OCI-LY1 (cell line): Measurements from ENCODE around the gene PRDM15.

Experiments
- H2AFZ ChIP-seq: fragments of 200-600 bp; sonication (generic), shearing (Covaris generic); 2 replicates; pipeline ENCODE4 v1.6.0; 2014; ENCODE audit warnings: antibody characterized with exemption, mild to moderate bottlenecking, low read length
- H3F3A ChIP-seq: fragments of 200-600 bp; sonication (generic), shearing (Covaris generic); 2 replicates; pipeline ENCODE4 v1.6.0; 2014; ENCODE audit warnings: mild to moderate bottlenecking, antibody characterized with exemption, low read length, moderate library complexity; ENCODE audit not compliant: insufficient read depth
- H3K27ac ChIP-seq: fragments of 200-600 bp; sonication (generic); 2 replicates; pipeline ENCODE4 v1.5.1; 2014; ENCODE audit warnings: low read length, mixed run types, mild to moderate bottlenecking, low read depth; ENCODE audit not compliant: poor library complexity, severe bottlenecking
- H3K27me3 ChIP-seq: fragments of 200-600 bp; sonication (generic); 2 replicates; pipeline ENCODE4 v1.6.0; 2014; ENCODE audit warnings: antibody characterized with exemption, mild to moderate bottlenecking, low read length, moderate library complexity; ENCODE audit not compliant: insufficient read depth
- H3K36me3 ChIP-seq: fragments of 200-600 bp; sonication (generic); 2 replicates; pipeline ENCODE4 v1.6.1; 2014; ENCODE audit warnings: mild to moderate bottlenecking, antibody characterized with exemption, low read length, moderate library complexity, mixed read lengths; ENCODE audit not compliant: insufficient read depth
- H3K4me1 ChIP-seq: fragments of 200-600 bp; sonication (generic); 2 replicates; pipeline ENCODE4 v1.5.1; 2014; ENCODE audit warnings: mild to moderate bottlenecking, low read length, moderate library complexity; ENCODE audit not compliant: insufficient read depth, severe bottlenecking
- H3K4me2 ChIP-seq: fragments of 200-600 bp; sonication (generic), shearing (Covaris generic); 2 replicates; pipeline ENCODE4 v1.6.1; 2014; ENCODE audit warnings: low read length
- H3K4me3 ChIP-seq: fragments of 200-600 bp; sonication (generic); 2 replicates; pipeline ENCODE4 v1.5.1; 2014; ENCODE audit warnings: low read length, low read depth, mild to moderate bottlenecking, mixed read lengths; ENCODE audit not compliant: poor library complexity, severe bottlenecking
- H3K79me2 ChIP-seq: fragments of 200-600 bp; shearing (Covaris generic); 2 replicates; pipeline ENCODE4 v1.6.1; 2016; ENCODE audit warnings: mixed run types, low read length, mixed read lengths; ENCODE audit not compliant: insufficient read depth
- H3K9ac ChIP-seq: fragments of 200-600 bp; sonication (generic), shearing (Covaris generic); 2 replicates; pipeline ENCODE4 v1.6.1; 2014; ENCODE audit warnings: mild to moderate bottlenecking, low read length, mixed read lengths
- H3K9me2 ChIP-seq: fragments of 200-600 bp; sonication (generic), shearing (Covaris generic); 2 replicates; pipeline ENCODE4 v1.6.1; 2014; ENCODE audit warnings: low read depth, mild to moderate bottlenecking, low read length, mixed read lengths
- H3K9me3 ChIP-seq: fragments of 200-600 bp; shearing (Covaris generic); 2 replicates; pipeline ENCODE4 v1.6.1; 2014; ENCODE audit warnings: low read length, mixed read lengths
- H4K20me1 ChIP-seq: fragments of 200-600 bp; sonication (generic), shearing (Covaris generic); 2 replicates; pipeline ENCODE4 v1.6.0; 2016; ENCODE audit warnings: mild to moderate bottlenecking, low read length; ENCODE audit not compliant: insufficient read depth
- CTCF ChIP-seq: fragments of 200-600 bp; sonication (generic), shearing (Covaris generic); IDR thresholded peaks from 2 replicates; pipeline ENCODE4 v1.5.1; 2017; ENCODE audit warnings: mild to moderate bottlenecking, antibody characterized with exemption, low read length, moderate library complexity, mixed read lengths
- EZH2 ChIP-seq: fragments of 200-600 bp; sonication (generic), shearing (Covaris generic); IDR thresholded peaks from 2 replicates; pipeline ENCODE4 v1.8.0; 2017; ENCODE audit warnings: borderline replicate concordance, mixed run types, mild to moderate bottlenecking, antibody characterized with exemption, low read length, moderate library complexity, mixed read lengths

Gene PRDM15

GRCh38 chr21:41901782-41902181 lies 22.6 kb upstream of the PRDM15 start:
- H3K27ac ChIP-seq: no peak overlapping the region
- peaks cover 9% of the 10 kb centered on the region; the same call in 1 of the 2 replicates for H3K27me3 ChIP-seq
- no peaks in the 10 kb centered on the region for H3K36me3 ChIP-seq
- H3K79me2 ChIP-seq: no peaks in the 10 kb centered on the region
- no peaks in the 10 kb centered on the region for H3F3A ChIP-seq
- no peak overlapping the region for H2AFZ ChIP-seq
- H3K4me3 ChIP-seq: no peak overlapping the region
- H3K9me2 ChIP-seq: no peaks in the 10 kb centered on the region
- H3K9me3 ChIP-seq: no peaks in the 10 kb centered on the region
- H3K4me1 ChIP-seq: peaks cover 5% of the 10 kb centered on the region
- H3K4me2 ChIP-seq: no peak overlapping the region
- no peak for TF ChIP-seq CTCF
- no peak for TF ChIP-seq EZH2
- H3K9ac ChIP-seq: no peak overlapping the region
- H4K20me1 ChIP-seq: no peaks in the 10 kb centered on the region

- Histone ChIP-seq H3K36me3 (no peaks in the 10 kb centered on the region), H3K4me3 (no peak overlapping the region), H3K27ac (no peak overlapping the region), H3K9me2 (no peaks in the 10 kb centered on the region), H3K79me2 (no peaks in the 10 kb centered on the region), H3K4me2 (no peak overlapping the region), H2AFZ (no peak overlapping the region), H3K27me3 (peaks cover 9% of the 10 kb centered on the region; the same call in 1 of the 2 replicates), H3K4me1 (peaks cover 9% of the 10 kb centered on the region), H3K9me3 (no peaks in the 10 kb centered on the region), H4K20me1 (no peaks in the 10 kb centered on the region), H3K9ac (no peak overlapping the region), H3F3A (no peaks in the 10 kb centered on the region)
- no peak for TF ChIP-seq CTCF
- TF ChIP-seq EZH2: no peak
These were observed 22.0 kb upstream of the PRDM15 start for GRCh38 chr21:41901099-41901498.

GRCh38 chr21:41900401-41900800 lies 21.3 kb upstream of the PRDM15 start:
- H3K4me2 ChIP-seq: no peak overlapping the region
- TF ChIP-seq EZH2 (no peak), CTCF (no peak)
- no peaks in the 10 kb centered on the region for H3K79me2 ChIP-seq
- H3K4me1 ChIP-seq: peaks cover 16% of the 10 kb centered on the region
- H4K20me1 ChIP-seq: no peaks in the 10 kb centered on the region
- no peaks in the 10 kb centered on the region for H3F3A ChIP-seq
- no peaks in the 10 kb centered on the region for H3K36me3 ChIP-seq
- no peaks in the 10 kb centered on the region for H3K9me3 ChIP-seq
- H2AFZ ChIP-seq: no peak overlapping the region
- no peak overlapping the region for H3K27ac ChIP-seq
- no peak overlapping the region for H3K4me3 ChIP-seq
- H3K9ac ChIP-seq: no peak overlapping the region
- no peaks in the 10 kb centered on the region for H3K9me2 ChIP-seq
- peaks cover 9% of the 10 kb centered on the region; the same call in 1 of the 2 replicates for H3K27me3 ChIP-seq
